Fibroblast of skin of abdomen (primary cell): ENCODE measurements around the gene CDC42EP3.

Experiments used
- DNase-seq: peaks from one replicate; pipeline ENCODE4 v3.0.0-alpha.2; 2013

CDC42EP3 gene

GRCh38 chr2:37617119-37617892, 54.1 kb downstream of the CDC42EP3 start:
- DNase-seq: no peak

GRCh38 chr2:37616677-37617005, 54.8 kb downstream of the CDC42EP3 start:
- DNase-seq: peak; percentile 83

DNA sequence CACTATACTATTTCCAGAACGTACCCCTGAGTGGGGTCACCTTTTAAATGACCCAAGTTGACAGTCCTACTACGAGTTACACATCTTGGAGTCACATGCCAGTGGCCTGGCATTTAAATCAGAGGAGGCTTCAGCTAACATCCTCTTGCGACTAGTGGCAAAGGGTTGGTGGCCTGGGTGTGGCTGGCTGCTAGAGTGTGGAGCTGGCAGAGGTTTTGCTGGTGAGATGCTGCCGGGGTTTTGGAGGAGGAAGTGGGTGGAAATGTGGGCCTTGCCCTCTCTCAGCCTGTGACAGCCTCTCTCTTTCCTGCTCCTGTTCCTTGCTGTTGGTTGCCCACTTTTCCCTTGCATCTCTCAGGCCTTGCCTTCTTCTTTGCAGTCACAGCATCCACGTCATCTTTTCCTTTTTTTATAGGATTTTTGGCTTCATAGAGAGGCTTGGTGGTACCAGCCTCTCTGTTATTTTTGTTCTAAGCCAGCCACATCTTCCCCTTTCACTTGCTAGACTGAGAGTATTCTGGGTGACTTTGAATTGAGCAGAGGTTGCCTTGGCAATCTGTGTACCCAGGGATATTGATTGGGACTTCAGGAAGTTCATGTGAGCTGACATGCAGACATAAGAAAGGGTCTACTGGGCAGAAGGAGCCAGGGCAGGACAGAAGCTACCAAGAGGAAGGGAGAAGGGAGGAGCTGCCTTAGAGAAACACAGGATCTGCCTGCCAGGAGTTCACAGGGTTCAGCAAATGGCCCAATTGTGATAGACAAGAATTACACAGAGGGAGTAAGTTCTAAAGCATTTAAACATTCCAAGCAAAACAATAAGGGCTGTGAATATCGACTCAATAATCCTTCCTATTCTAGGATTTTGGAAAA, 55.4 kb downstream of the CDC42EP3 start:
- DNase-seq: no peak

DNA sequence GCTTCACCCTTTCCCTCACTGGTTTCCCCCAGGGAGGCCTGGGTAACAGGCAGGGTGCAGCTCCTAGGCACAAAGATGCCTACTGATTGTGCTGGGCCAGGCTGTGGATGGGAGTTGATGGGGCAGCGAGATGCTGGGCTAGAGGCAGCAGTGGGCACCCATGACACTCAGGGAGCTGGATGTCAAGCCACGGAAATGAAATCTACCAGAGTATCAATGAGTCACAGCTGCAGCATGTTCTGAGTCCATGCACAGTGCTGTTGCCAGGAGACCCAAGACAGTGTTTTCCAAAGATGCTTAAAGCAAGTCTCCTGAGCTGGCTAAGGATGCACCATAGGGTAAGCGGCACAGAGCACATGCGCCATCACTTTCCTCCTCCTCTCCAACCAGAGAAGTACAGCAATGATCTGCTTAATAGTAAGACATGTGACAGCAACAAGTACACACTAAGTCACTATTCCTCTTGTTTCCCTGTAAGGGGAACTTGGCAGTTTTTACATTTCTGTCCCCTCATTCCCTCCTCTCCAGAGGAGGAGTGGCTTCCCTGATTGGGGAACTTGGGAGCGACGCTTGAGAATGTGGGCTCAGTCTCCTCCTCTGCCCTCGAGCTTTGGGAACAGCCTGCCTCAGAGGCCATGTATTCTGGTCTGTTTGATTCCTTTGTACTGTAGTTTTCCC, 57.2 kb downstream of the CDC42EP3 start:
- peak; percentile 89 for DNase-seq

- peak; percentile 44 for DNase-seq
Observed at GRCh38 chr2:37612382-37612781, 59.1 kb downstream of the CDC42EP3 start.

- peak; percentile 91 for DNase-seq
Observed at GRCh38 chr2:37610638-37611289, 60.7 kb downstream of the CDC42EP3 start.

DNA sequence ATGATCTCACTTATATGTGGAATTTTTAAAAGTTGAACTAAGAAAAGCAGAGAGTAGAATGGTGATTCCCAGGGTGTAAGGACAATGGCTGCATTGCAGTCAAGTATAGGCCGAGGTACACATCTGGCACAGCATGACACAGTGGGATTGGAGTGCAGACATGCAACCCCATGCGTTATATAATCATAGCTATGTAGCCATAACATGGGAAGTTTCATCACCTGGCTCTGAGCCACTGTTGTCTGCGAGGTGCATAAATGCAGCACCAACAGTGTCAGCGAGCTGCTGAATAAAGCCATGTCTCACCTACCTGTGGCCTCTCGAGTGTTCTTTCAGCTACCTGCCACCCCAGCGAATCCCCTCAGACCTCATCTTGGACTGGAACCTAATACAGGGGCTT, 61.7 kb downstream of the CDC42EP3 start:
- peak; percentile 55 for DNase-seq

- no peak for DNase-seq
Observed at GRCh38 chr2:37604716-37605115, 66.7 kb downstream of the CDC42EP3 start.

GRCh38 chr2:37602702-37603101, 68.7 kb downstream of the CDC42EP3 start:
- no peak for DNase-seq

DNA sequence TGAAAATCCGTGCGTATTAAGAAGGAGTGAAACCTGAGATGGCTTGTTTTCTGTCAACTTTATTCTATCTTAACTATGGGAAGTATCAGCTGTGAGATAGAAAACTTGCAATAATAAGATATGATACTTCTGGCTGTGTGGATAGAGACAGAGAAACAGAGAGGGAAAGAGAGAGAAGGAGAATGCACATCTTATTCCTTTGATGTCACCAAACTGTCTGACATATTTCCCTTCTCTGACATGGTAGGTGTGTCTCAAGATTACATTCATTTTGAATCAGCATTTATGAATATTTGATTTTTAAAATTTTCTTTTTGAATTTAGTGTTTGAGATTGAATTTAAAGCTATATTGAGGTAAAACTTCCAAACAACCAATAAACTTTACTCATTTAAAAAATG, 69.4 kb downstream of the CDC42EP3 start:
- no peak for DNase-seq

DNA sequence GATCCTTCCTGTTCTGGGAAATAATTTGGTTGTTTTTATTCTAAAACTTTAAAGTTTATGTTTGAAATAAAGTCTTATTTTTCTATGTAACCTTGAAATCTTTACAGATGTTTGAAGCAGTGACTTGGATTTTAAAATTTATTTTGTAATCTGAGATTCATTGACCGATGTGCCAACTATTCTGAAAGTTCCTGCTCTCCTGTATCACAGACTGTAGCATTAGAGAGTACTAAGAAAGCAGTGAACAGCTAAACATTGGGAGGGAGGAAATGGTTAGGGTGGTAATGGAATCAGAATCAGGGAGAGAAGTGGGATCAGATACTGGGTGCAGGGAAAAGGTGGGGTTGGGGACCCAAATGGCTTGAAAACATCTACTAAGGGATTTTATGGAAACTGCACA, 69.9 kb downstream of the CDC42EP3 start:
- no peak for DNase-seq

- no peak for DNase-seq
Observed at GRCh38 chr2:37600735-37601134, 70.7 kb downstream of the CDC42EP3 start.

DNA sequence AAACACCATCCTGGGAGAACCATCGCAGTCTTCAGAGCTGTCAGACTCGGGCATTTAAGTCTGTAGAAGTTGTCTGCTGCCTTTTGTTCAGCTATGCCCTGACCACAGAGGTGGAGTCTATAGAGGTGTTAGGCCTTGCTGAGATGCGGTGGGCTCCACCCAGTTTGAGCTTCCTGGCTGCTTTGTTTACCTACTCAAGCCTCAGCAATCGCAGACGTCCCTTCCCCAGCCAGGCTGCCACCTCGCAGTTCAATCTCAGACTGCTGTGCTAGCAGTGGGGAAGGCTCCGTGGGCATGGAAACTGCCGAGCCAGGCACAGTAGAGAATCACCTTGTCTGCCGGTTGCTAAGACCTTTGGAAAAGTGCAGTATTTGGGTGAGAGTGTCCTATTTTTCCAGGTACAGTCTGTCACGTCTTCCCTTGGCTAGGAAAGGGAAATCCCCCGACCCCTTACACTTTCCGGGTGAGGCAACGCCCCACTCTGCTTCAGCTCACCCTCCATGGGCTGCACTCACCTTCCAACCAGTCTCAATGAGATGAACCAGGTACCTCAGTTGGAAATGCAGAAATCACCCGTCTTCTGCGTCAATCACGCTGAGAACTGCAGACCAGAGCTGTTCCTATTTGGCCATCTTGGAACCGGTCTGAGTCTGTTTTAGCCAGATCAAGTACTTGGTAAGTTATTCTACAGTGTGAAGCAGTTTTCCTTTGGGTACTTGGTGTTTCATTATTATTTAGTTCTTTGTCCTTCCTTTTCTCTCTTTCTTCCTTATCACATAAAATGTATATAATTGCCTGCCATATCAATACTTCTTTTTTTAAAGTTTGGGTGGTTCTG, 71.5 kb downstream of the CDC42EP3 start:
- DNase-seq: no peak

- no peak for DNase-seq
Observed at GRCh38 chr2:37593694-37594093, 77.7 kb downstream of the CDC42EP3 start.

GRCh38 chr2:37593024-37593423, 78.4 kb downstream of the CDC42EP3 start:
- no peak for DNase-seq
